GM12892 (cell line): ENCODE data around the gene LGMN.

Source experiments
- POLR2AphosphoS5 ChIP-seq: IDR thresholded peaks from 2 replicates; pipeline ENCODE4 v1.6.1; 2011; ENCODE audit warnings: low read depth, low read length, control low read depth
- TAF1 ChIP-seq: IDR thresholded peaks from 2 replicates; pipeline ENCODE4 v1.6.1; 2011; ENCODE audit warnings: low read depth, mild to moderate bottlenecking, control low read depth, low read length, borderline replicate concordance

GRCh38 chr14:92696366-92696765 is 52.1 kb downstream of the LGMN start:
- TF ChIP-seq TAF1 (no peak), POLR2AphosphoS5 (no peak)
